SK-N-DZ (cell line): ENCODE results near the gene CD300LG.
"Not testable (repeated sequence)": the region's sequence is repeated elsewhere in the genome, so short reads cannot be mapped to it uniquely, and the experiment has no call there.

Source experiments
- DNase-seq: peaks from one replicate; pipeline ENCODE4 v3.0.0-alpha.2; 2015; ENCODE audit warnings: low spot score

The CD300LG gene

GRCh38 chr17:43854498-43854897 is 7.5 kb downstream of the CD300LG start:
- no peak for DNase-seq

GRCh38 chr17:43855061-43855460 is 8.1 kb downstream of the CD300LG start:
- no peak for DNase-seq

- DNase-seq: no peak
Observed at GRCh38 chr17:43856141-43856540, 9.2 kb downstream of the CD300LG start.

- DNase-seq: no peak
Observed at GRCh38 chr17:43857141-43857540, 10.2 kb downstream of the CD300LG start.

GRCh38 chr17:43857957-43858600 is 11.1 kb downstream of the CD300LG start:
- DNase-seq: no peak

GRCh38 chr17:43860077-43860725 is 13.2 kb downstream of the CD300LG start:
- DNase-seq: no peak

- no peak for DNase-seq
Observed at GRCh38 chr17:43860927-43861622, 14.1 kb downstream of the CD300LG start.

GRCh38 chr17:43861960-43862359 is 15.0 kb downstream of the CD300LG start:
- no peak for DNase-seq

GRCh38 chr17:43864161-43864984 is 17.4 kb downstream of the CD300LG start:
- no peak for DNase-seq

- no peak for DNase-seq
Observed at GRCh38 chr17:43868226-43868994, 21.4 kb downstream of the CD300LG start.

- DNase-seq: not testable (repeated sequence)
Observed at GRCh38 chr17:43869031-43869430, 22.1 kb downstream of the CD300LG start.

GRCh38 chr17:43871946-43872690 is 25.1 kb downstream of the CD300LG start:
- no peak for DNase-seq

- no peak for DNase-seq
Observed at GRCh38 chr17:43873091-43873490, 26.1 kb downstream of the CD300LG start.

GRCh38 chr17:43873815-43874214 is 26.8 kb downstream of the CD300LG start:
- no peak for DNase-seq

GRCh38 chr17:43874293-43874692 is 27.3 kb downstream of the CD300LG start:
- no peak for DNase-seq

- no peak for DNase-seq
Observed at GRCh38 chr17:43875476-43876147, 28.6 kb downstream of the CD300LG start.

GRCh38 chr17:43877031-43877430 is 30.1 kb downstream of the CD300LG start:
- no peak for DNase-seq

- no peak for DNase-seq
Observed at GRCh38 chr17:43877451-43878155, 30.6 kb downstream of the CD300LG start.
